Right lung (tissue), 5 donors: ENCODE data around the gene HOXB9. TPM values are rescaled to one million over a fixed set of nuclear protein-coding genes. Genes with fewer than 3 reads are reported as not detected.

Experiments
- DNase-seq, 2 donors: peaks; one replicate each; pipeline ENCODE4 v3.0.0-alpha.2; 2013
- polyA plus RNA-seq, 5 donors: library from polyadenylated mRNA; unstranded; fragments of 120-200 nt; gene quantifications; one replicate each; pipeline versions ENCODE4 v1.2.1 to v1.2.3, GENCODE V29; 2013; ENCODE audit warnings: inconsistent platforms in 1 of 5, low replicate concordance in 1 of 5; ENCODE audit not compliant: insufficient read length in 5 of 5, insufficient read depth in 1 of 5

Gene HOXB9
- polyA plus RNA-seq, 5 donors = 0.31 TPM; not detected in 4

- DNase-seq = peak; percentile 86 to 90
Measured at GRCh38 chr17:48597778-48598631, 28.2 kb downstream of the HOXB9 start.

- no peak for DNase-seq
Measured at GRCh38 chr17:48597528-48597777, 28.7 kb downstream of the HOXB9 start.

GRCh38 chr17:48596735-48597527, 29.2 kb downstream of the HOXB9 start:
- peak in 1 of 2 donors; percentile 47 for DNase-seq

- peak in 1 of 2 donors; percentile 29 for DNase-seq
Measured at GRCh38 chr17:48596000-48596734, 30.0 kb downstream of the HOXB9 start.

- DNase-seq = no peak
Measured at GRCh38 chr17:48595278-48595999, 30.7 kb downstream of the HOXB9 start.

- DNase-seq = peak in 1 of 2 donors; percentile 62
Measured at GRCh38 chr17:48594538-48595277, 31.4 kb downstream of the HOXB9 start.

- peak; percentile 94 to 97 for DNase-seq
Measured at GRCh38 chr17:48593840-48594537, 32.2 kb downstream of the HOXB9 start.

- peak in 1 of 2 donors; percentile 31 for DNase-seq
Measured at GRCh38 chr17:48593126-48593829, 32.9 kb downstream of the HOXB9 start, which contains the start of gene HOXB5. TSS of gene HOXB5 (minus strand) at chr17:48593779. CDS start at chr17:48593682, 97 bp downstream.

- DNase-seq = no peak
Measured at GRCh38 chr17:48592577-48592976, 33.6 kb downstream of the HOXB9 start.

GRCh38 chr17:48592057-48592514, 34.1 kb downstream of the HOXB9 start:
- DNase-seq = no peak

- peak in 1 of 2 donors; percentile 28 for DNase-seq
Measured at GRCh38 chr17:48591255-48592056, 34.7 kb downstream of the HOXB9 start.

- DNase-seq = no peak
Measured at GRCh38 chr17:48590607-48591161, 35.5 kb downstream of the HOXB9 start.

- peak in 1 of 2 donors; percentile 48 for DNase-seq
Measured at GRCh38 chr17:48589831-48590606, 36.1 kb downstream of the HOXB9 start, which contains the start of gene HOXB3. TSS of gene HOXB3 (minus strand) at chr17:48590241. CDS start at chr17:48552474, 37,767 bp downstream.

- no peak for DNase-seq
Measured at GRCh38 chr17:48589060-48589830, 36.9 kb downstream of the HOXB9 start.

- no peak for DNase-seq
Measured at GRCh38 chr17:48588528-48588927, 37.6 kb downstream of the HOXB9 start.

- no peak for DNase-seq
Measured at GRCh38 chr17:48588074-48588415, 38.1 kb downstream of the HOXB9 start.
